Right atrium auricular region (tissue), 2 donors: Measurements from ENCODE around the gene DET1. TPM values are rescaled to one million over a fixed set of nuclear protein-coding genes. Genes with fewer than 3 reads are reported as not detected.
"Not testable (repeated sequence)": the region's sequence is repeated elsewhere in the genome, so short reads cannot be mapped to it uniquely, and the experiment has no call there.

Source experiments
- DNase-seq: peaks from one replicate; pipeline ENCODE4 v3.0.0-alpha.2; 2019; ENCODE audit warnings: low spot score
- H3K27ac ChIP-seq, 2 donors: fragments of 200-600 bp; sonication (generic); 1 replicate in 1 of 2; 2 replicates in 1 of 2; pipeline ENCODE4 v1.5.1; 2016 to 2019
- H3K27me3 ChIP-seq, 2 donors: fragments of 200-600 bp; sonication (generic); one replicate each; pipeline versions ENCODE4 v1.5.1 to v1.6.0; 2017 to 2019
- H3K36me3 ChIP-seq: fragments of 200-600 bp; sonication (generic); one replicate; pipeline ENCODE4 v1.5.1; 2016
- H3K4me1 ChIP-seq, 2 donors: fragments of 200-600 bp; sonication (generic); one replicate each; pipeline versions ENCODE4 v1.5.1 to v1.6.0; 2017 to 2019
- H3K4me3 ChIP-seq, 2 donors: fragments of 200-600 bp; sonication (generic); 1 replicate in 1 of 2; 2 replicates in 1 of 2; pipeline ENCODE4 v1.5.1; 2017 to 2019; ENCODE audit warnings: mild to moderate bottlenecking in 1 of 2, moderate library complexity in 1 of 2
- H3K9me3 ChIP-seq, 2 donors: fragments of 200-600 bp; sonication (generic); one replicate each; pipeline ENCODE4 v1.5.1; 2019
- CTCF ChIP-seq, 2 donors: fragments of 200-600 bp; sonication (generic); IDR thresholded peaks; one replicate each; pipeline ENCODE4 v1.5.1; 2019; ENCODE audit warnings: antibody characterized with exemption in 2 of 2
- total RNA-seq, 2 donors: library from RNA; depleted of rRNA; stranded (reverse); fragments of >200 nt; gene quantifications; one replicate each; pipeline ENCODE4 v1.1.0, GENCODE V29; 2016

The DET1 gene
- total RNA-seq, 2 donors from 2014 or later, result 5.1 to 8.7 TPM

GRCh38 chr15:88479169-88479568 lies 67.3 kb downstream of the DET1 start:
- DNase-seq, result no peak
- no peaks in the 10 kb centered on the region for H3K9me3 ChIP-seq
- no peaks in the 10 kb centered on the region for H3K27me3 ChIP-seq
- H3K36me3 ChIP-seq, result peaks cover 32% of the 10 kb centered on the region
- H3K27ac ChIP-seq, result no peak overlapping the region
- no peak for TF ChIP-seq CTCF (IDR thresholded peaks at IDR 0.05)
- H3K4me3 ChIP-seq, result no peak overlapping the region
- no peaks in the 10 kb centered on the region for H3K4me1 ChIP-seq

- Histone ChIP-seq H3K4me1 (no peaks in the 10 kb centered on the region), H3K27ac (no peak overlapping the region), H3K27me3 (no peaks in the 10 kb centered on the region), H3K36me3 (peaks cover 42% of the 10 kb centered on the region), H3K4me3 (no peak overlapping the region), H3K9me3 (no peaks in the 10 kb centered on the region)
- no peak for TF ChIP-seq CTCF (IDR thresholded peaks at IDR 0.05)
- no peak for DNase-seq
Observed at GRCh38 chr15:88477904-88478303, 68.6 kb downstream of the DET1 start.

GRCh38 chr15:88477126-88477525 lies 69.4 kb downstream of the DET1 start:
- DNase-seq, result no peak
- no peak for TF ChIP-seq CTCF (IDR thresholded peaks at IDR 0.05)
- H3K27ac ChIP-seq, result peak overlapping the region in 1 of 2 donors; percentile 25

GRCh38 chr15:88476635-88477060 lies 69.8 kb downstream of the DET1 start:
- Histone ChIP-seq H3K27me3 (no peaks in the 10 kb centered on the region), H3K4me3 (no peak overlapping the region), H3K4me1 (no peaks in the 10 kb centered on the region), H3K36me3 (peaks cover 47% of the 10 kb centered on the region), H3K9me3 (no peaks in the 10 kb centered on the region), H3K27ac (peak overlapping the region in 1 of 2 donors; percentile 25)
- DNase-seq, result no peak
- TF ChIP-seq CTCF (IDR thresholded peaks at IDR 0.05), result peak in 1 of 2 donors; percentile 69

More at GRCh38 chr15:88477126-88477525, 69.4 kb downstream of the DET1 start:
- Histone ChIP-seq H3K36me3 (peaks cover 47% of the 10 kb centered on the region), H3K4me3 (no peak overlapping the region), H3K9me3 (no peaks in the 10 kb centered on the region), H3K4me1 (no peaks in the 10 kb centered on the region), H3K27me3 (no peaks in the 10 kb centered on the region)

- H3K36me3 ChIP-seq, result peaks cover 47% of the 10 kb centered on the region
- H3K9me3 ChIP-seq, result not testable (repeated sequence)
Observed at GRCh38 chr15:88473661-88474293, 72.7 kb downstream of the DET1 start.

GRCh38 chr15:88472225-88472624 lies 74.3 kb downstream of the DET1 start:
- Histone ChIP-seq H3K4me3 (no peak overlapping the region), H3K4me1 (peaks cover 0 to 17% of the 10 kb centered on the region in 2 donors), H3K36me3 (peaks cover 36% of the 10 kb centered on the region), H3K27me3 (no peaks in the 10 kb centered on the region), H3K27ac (no peak overlapping the region), H3K9me3 (no peaks in the 10 kb centered on the region)
- no peak for DNase-seq
- no peak for TF ChIP-seq CTCF (IDR thresholded peaks at IDR 0.05)

More at GRCh38 chr15:88473661-88474293, 72.7 kb downstream of the DET1 start:
- H3K4me3 ChIP-seq, H3K27me3 ChIP-seq, DNase-seq, H3K27ac ChIP-seq, H3K4me1 ChIP-seq: not testable (repeated sequence)
